Frontal cortex (tissue), 4 donors: ENCODE results near the gene BUB3. TPM values are rescaled to one million over a fixed set of nuclear protein-coding genes. Genes with fewer than 3 reads are reported as not detected.
A peak's percentile ranks its signal among the peaks of the same experiment; 100 is the strongest.
"Not testable (repeated sequence)": the region's sequence is repeated elsewhere in the genome, so short reads cannot be mapped to it uniquely, and the experiment has no call there.

Experiments
- DNase-seq, 2 donors: peaks; one replicate each; pipeline ENCODE4 v3.0.0; 2012; ENCODE audit warnings: low spot score in 2 of 2
- FAIRE-seq: peaks from 2 replicates; lab custom pipeline; 2012; peaks lifted over from hg19 to GRCh38; lab: Jason Lieb, UNC
- total RNA-seq: library from RNA; depleted of rRNA; stranded (reverse); fragments of >200 nt; gene quantifications from one replicate; pipeline ENCODE4 v1.2.3, GENCODE V29; 2014
- donor health status: control.
- donor health status: control.
- donor health status: control.

Gene BUB3
- total RNA-seq, 1 donor from 2014 or later = 90.1 TPM

DNA sequence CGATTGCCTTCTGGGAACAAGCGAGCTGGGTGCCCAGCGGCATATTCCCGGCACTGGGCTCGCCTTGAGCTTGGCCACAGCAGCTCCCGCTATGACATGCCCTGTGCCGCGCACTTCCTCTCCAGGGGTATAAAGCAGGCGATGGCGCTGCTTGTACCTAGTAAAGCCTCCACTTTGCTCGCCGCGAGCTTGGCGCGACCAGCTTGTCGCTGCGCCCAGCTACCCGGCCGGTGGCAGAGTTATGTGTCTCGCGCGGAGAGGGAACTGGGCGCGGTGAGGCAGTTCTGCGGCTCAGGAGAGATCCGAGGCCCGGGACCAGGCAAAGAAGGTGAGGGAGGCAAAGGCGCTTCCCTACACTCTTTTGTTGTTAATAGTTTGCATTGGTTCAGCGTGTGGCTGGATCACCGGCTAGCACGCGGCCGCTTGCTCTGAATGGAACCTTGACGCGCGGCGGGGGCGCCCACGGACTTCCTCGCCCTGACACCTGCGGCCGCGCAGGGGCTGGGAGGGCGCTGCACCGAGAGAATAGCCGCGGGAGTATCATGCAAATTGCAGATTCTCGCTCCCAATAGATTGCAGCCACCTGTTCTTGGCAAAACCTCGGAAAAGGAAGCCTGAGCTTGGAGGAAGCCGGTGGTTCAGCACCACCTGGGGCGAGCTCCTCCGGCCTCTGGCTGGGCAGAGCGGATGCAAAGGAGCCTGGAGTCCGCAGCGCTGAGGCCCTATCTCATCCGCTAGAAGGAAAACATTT, 3.0 kb upstream of the BUB3 start:
- FAIRE-seq (no peak), DNase-seq (peak; percentile 10 to 25)

GRCh38 chr10:123151737-123152135, 2.5 kb upstream of the BUB3 start:
- FAIRE-seq (no peak), DNase-seq (no peak)

DNA sequence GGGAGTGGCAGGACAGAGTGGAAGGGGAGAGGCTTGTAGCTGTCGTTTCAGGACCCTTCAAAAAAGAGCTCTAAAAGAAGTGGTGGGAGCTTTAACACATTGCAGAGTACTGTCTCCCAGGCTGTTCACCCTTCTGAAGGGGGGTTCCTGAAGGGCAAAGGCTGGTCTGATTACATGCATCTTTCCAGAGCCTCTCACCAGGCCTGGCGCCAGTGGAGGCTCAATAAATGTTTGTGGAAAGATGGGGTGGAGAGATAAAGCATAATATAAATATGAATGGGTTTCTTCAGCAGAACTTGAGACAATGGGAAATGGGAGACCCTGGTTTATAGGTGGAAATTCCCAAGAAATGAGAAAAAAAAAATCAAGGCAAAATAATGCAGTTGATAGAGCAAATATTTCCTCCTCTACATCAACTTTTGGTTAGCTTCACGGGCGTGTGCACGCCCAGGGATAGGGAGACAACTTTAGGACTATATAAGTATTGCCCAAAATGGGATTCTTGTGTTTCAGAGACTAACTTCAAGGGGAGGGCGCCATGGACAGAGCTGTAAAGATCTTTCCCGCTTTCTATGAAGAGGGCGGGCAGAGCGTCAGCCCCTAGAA, 613 bp upstream of the BUB3 start:
- no peak for FAIRE-seq
- DNase-seq = peak in 1 of 2 donors; percentile 5

- FAIRE-seq (no peak), DNase-seq (peak in 1 of 2 donors; percentile 62)
Measured at GRCh38 chr10:123154711-123155505, 706 bp downstream of the BUB3 start.

DNA sequence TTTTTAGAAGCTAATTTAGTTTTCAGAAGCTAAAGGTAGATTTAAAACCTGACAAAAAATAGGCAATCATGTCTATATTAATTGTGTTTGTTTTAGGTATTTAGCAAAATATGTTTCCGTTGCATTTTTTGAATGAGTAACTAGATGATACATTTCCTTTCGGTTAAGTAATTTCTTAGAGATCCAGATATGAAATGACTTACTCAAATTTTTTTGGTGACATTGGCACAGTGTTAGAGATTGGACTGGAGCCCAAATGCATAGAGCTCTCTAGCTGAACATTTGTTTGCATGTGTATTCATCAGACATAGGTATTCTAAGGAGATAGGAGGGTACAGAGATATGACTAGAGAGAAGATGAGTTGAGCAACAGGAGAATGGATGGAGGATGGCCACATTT, 1.9 kb downstream of the BUB3 start:
- FAIRE-seq (no peak), DNase-seq (no peak)

GRCh38 chr10:123157210-123157609, 3.0 kb downstream of the BUB3 start:
- no peak for DNase-seq
- no peak for FAIRE-seq

DNA sequence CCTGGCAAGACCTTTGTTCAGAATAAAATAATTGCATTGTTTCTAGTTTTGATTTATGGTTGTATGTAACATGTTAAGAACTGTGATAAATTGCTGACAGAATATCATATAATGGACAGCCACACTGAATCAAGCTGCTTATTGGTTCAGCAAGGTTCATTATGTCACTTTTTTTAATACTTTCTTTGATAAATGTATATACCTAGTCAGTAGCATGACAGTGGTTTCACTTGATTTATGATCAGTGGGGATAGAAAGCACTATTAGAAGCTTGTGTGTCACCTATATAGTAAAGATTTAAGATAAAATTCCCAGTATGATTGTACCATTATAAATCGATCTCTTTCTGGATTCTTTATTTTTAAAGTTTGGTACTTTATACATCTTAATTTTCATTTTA, 4.5 kb downstream of the BUB3 start:
- no peak for DNase-seq
- FAIRE-seq = peak; percentile 30

GRCh38 chr10:123160311-123160980, 6.2 kb downstream of the BUB3 start:
- no peak for FAIRE-seq
- DNase-seq = no peak

DNA sequence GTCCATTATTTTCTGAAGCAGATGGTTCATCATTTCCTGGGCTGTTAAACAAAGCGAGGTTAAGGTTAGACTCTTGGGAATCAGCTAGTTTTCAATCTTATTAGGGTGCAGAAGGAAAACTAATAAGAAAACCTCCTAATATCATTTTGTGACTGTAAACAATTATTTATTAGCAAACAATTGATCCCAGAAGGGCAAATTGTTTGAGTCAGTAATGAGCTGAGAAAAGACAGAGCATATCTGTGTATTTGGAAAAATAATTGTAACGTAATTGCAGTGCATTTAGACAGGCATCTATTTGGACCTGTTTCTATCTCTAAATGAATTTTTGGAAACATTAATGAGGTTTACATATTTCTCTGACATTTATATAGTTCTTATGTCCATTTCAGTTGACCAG, 10.1 kb downstream of the BUB3 start:
- DNase-seq (no peak), FAIRE-seq (no peak)

DNA sequence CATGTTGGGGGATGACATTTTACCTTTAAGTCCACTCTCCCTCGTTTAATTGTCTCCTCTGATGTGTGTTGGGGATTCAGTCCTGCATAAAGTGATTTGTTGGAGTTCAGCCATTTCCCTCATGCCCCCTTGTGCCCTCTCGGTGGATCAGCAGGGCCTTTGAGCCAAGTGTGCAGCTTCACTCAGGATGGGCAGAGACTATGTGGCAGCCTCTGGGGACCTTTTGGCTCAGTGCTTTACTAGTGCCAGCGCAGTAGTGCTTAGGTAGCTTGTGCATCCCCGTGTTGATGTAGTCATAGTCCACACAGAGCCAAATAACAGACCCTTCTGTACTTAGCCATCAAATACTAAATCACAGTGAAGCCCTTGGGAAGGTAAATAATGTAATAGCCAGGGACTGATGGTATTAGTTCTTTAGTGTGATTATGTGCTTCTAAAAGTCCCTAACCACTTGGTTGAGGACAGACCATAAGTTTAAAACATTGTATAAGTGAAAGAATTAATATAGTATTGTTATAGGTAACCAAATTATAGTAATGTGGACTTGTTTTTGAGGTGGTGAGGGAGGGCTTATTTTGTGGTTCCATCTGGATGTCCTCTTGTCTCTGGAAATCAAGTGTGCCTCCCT, 11.4 kb downstream of the BUB3 start:
- DNase-seq (no peak), FAIRE-seq (no peak)

- no peak for DNase-seq
- no peak for FAIRE-seq
Measured at GRCh38 chr10:123166618-123167017, 12.4 kb downstream of the BUB3 start.

GRCh38 chr10:123170961-123171360, 16.8 kb downstream of the BUB3 start:
- DNase-seq (no peak), FAIRE-seq (no peak)

DNA sequence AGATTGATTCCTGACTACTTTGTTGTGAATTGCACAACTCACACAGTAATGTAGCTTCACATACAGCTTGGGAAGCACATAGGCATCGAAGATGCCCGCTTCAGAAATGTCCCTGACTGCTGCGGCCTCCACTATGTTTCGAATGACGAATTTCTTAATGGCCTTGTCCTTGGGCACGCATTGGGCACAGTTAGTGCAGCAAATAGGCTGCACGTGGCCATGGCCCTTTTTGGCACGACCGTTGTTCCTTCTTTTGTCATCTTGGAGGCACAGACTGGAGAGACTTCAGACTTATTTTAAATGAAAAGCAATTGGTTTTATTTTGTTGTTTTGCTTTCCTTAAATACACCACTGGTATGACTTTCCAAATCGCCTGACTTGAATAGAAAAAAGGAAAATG, 17.4 kb downstream of the BUB3 start:
- FAIRE-seq, DNase-seq: not testable (repeated sequence)

DNA sequence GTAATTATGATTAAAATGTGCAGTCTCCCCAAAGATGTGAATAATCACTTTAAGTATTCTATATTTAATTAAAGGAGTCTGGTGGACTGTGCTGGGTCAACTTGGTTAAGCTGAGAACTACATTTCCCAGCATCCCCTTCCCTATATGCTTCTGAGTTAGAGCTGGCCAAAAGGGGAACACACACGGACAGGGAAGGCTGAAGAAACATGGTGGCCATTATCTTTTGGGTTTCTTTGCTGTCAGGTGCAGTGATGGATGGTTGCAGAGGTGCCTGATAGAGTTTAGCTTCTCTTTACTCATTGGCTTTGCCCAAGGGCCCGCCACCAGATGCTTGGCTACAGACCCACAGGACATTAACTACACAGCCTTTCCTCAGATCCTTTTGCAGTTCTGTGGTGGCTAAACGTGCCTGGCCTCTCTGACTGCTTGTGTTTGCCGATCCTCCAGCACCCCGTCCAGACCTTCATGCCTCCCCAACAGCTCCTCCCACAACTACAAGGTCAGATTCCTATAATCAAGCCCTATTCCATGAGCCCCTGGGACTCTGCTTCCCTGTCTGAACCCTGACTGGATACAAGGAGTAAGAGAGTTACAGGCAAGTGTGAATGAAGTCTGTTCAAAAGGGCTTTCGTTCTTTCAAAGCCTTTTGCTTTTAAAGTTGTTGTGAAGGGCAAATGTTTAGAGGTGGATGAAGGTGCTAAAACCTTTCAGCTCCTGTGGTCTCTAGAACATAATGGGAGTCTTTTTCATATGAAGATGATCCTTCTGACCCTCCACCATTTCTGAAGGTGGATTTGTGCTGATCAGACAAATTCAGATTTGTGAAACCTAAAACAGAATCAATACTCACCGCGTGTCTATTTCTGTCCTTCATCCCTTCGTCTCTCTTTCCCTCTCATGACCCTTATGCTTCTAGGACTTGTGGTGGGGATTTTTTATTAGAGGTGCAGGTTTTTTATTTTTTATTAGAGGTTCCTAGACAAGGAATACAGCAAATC, 21.5 kb downstream of the BUB3 start:
- no peak for DNase-seq
- no peak for FAIRE-seq

DNA sequence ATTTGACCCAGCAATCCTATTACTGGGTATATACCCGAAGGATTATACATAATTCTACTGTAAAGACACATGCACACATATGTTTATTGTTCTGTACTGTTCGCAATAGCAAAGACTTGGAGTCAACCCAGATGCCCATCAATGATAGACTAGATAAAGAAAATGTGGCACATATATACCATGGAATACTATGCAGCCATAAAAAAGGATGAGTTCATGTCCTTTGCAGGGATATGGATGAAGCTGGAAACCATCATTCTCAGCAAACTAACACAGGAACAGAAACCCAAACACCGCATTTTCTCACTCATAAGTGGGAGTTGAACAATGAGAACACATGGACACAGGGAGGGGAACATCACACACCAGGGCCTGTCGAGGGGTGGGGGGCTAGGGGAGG, 24.2 kb downstream of the BUB3 start:
- not testable (repeated sequence) for FAIRE-seq, DNase-seq

DNA sequence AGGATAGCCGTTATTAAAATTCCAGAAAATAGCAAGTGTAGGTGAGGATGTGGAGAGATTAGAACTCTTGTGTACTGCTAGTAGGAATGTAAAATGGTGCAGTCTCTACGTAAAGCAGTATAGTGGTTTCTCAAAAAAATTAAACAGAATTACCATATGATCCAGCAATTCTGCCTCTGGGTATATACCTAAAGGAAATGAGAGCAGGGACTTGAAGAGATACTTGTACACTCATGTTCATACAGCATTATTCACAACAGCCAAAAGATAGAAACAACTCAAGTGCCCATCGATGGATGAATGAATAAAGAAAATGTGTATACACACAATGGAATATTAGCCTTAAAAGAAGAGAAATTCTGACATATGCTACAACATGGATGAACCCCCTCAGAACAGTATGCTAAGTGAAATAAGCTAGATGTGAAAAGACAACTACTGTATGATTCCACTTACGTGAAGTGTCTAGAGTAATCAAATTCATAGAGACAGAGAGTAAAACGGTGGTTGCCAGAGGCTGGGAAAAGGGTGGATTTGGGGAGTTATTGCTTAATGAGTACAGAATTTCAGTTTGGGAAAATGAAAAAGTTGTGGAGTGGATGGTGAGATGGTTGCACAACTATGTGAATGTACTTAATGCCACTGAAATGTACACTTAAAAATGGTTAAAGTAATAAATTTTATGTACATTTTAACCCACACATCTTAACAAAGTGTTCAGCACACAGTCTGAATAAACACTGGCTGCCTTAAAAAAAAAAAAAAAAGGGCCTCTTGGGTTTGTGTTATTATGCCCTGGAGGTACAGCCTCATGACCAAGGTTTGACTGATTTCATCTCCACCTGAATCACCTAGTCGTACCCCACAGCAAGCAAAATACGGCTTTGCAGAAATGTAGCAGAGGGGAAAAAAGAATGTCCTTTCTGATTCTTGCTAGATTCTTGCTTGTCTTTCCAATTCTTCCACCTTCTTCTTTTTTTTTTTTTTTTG, 26.2 kb downstream of the BUB3 start:
- FAIRE-seq (no peak), DNase-seq (no peak)

GRCh38 chr10:123183724-123184123, 29.5 kb downstream of the BUB3 start:
- DNase-seq (no peak), FAIRE-seq (no peak)

DNA sequence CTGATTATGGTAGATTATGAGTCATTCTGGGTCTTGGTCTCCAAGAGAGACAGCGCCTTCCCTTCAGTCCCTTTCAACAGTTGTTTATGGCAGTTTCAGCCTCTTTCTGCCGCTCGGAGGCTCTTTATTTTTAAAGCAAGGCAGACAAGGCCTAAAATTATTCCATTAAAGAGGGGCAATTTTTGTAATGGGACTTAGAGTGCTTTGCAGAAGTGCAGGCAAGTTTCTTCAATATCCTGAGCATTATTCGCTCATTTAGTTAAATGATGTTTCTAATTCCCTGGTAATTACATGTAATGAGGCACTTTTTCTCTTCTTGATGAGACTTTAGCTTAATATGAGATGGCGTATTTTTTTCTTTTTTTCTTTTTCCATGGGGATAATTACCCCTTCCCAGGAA, 33.6 kb downstream of the BUB3 start:
- no peak for DNase-seq
- FAIRE-seq = no peak
